ENCODE results near the gene CYP3A5. TPM values are rescaled to one million over a fixed set of nuclear protein-coding genes. Genes with fewer than 3 reads are reported as not detected.

CYP3A5 gene
- total and polyA plus RNA-seq, 2 of the 4 experiments (the other 2 are of a cell fraction) = not detected

GRCh38 chr7:99719996-99720769, 40.4 kb upstream of the CYP3A5 start:
- no peak for ATAC-seq (ENCODE audit: low read depth)
- POLR2A ChIA-PET (ENCODE audit: unreplicated experiment) = no interaction called here
- Histone ChIP-seq H3K4ac (ENCODE audit: low read depth, low read length) (no peak overlapping the region), H3K36me3 (ENCODE audit: control insufficient read depth, insufficient read depth, low read length) (no peaks in the 10 kb centered on the region), H3K27me3 (ENCODE audit: control insufficient read depth, insufficient read depth, low read length) (peaks cover 2% of the 10 kb centered on the region), H2BK5ac (ENCODE audit: low read depth, low read length, poor library complexity, severe bottlenecking) (no peak overlapping the region), H3K18ac (ENCODE audit: low read depth, low read length) (no peak overlapping the region), H4K8ac (ENCODE audit: low read depth in 2 of 2, low read length in 2 of 2) (no peak overlapping the region), H3K9me3 (ENCODE audit: control insufficient read depth, insufficient read depth, low read length) (no peaks in the 10 kb centered on the region), H3K79me1 (ENCODE audit: low read depth in 1 of 2, low read length in 2 of 2) (no peaks in the 10 kb centered on the region), H4K20me1 (ENCODE audit: insufficient read depth, low read length) (no peaks in the 10 kb centered on the region), H3K4me1 (ENCODE audit: control insufficient read depth, insufficient read depth, low read length) (no peaks in the 10 kb centered on the region), H3K23ac (ENCODE audit: low read depth, low read length) (no peak overlapping the region), H2AFZ (replicated peaks; ENCODE audit: low read length, poor library complexity) (no peak overlapping the region), H3K56ac (ENCODE audit: extremely low read depth, insufficient read depth, low read length) (no peak overlapping the region), H2AK9ac (replicated peaks; ENCODE audit: low read depth, low read length, poor library complexity) (no peak overlapping the region), H2AK5ac (ENCODE audit: low read depth, low read length) (no peak overlapping the region), H3K9ac (ENCODE audit: low read depth, low read length) (no peak overlapping the region), H3K4me2 (ENCODE audit: low read depth, low read length) (no peak overlapping the region), H3K9me1 (ENCODE audit: insufficient read depth, low read length) (no peaks in the 10 kb centered on the region), H3K27ac (ENCODE audit: insufficient read depth, low read length) (no peak overlapping the region), H2BK20ac (ENCODE audit: low read depth, low read length) (no peak overlapping the region), H2BK120ac (ENCODE audit: low read depth, low read length) (no peak overlapping the region), H3K14ac (replicated peaks; ENCODE audit: low read depth, low read length) (no peak overlapping the region), H2BK15ac (ENCODE audit: low read depth, low read length) (no peak overlapping the region), H3K4me3 (ENCODE audit: insufficient read depth, low read depth, low read length) (no peak overlapping the region), H4K5ac (ENCODE audit: low read depth, low read length) (no peak overlapping the region), H4K91ac (ENCODE audit: insufficient read depth, low read depth, low read length) (no peak overlapping the region)
- in situ Hi-C loops (cut with MboI; ENCODE audit: low sequenced_read_pairs) = no loop called here
- intact Hi-C loops (cut with micrococcal nuclease) = no loop called here
- BruUV-seq (replicated peaks) = no TSS peak
- no CpG with 5 or more reads among the region's 4 CpGs for WGBS, 2 experiments (ENCODE audit: extremely low coverage in 2 of 2, insufficient read length in 1 of 2)
- CTCF ChIA-PET = no interaction called here
- no peak for DNase-seq
- dilution Hi-C loops (cut with HindIII; ENCODE audit: low sequenced_read_pairs, unreplicated experiment) = no loop called here
- TF ChIP-seq RFX5 (IDR thresholded peaks at IDR 0.05; ENCODE audit: low read depth, low read length) = no peak
- TF ChIP-seq CEBPB (IDR thresholded peaks at IDR 0.05; ENCODE audit: low read depth, low read length) = no peak
- no peak for TF ChIP-seq POLR2A (IDR thresholded peaks at IDR 0.05; ENCODE audit: low read depth, low read length)
- no peak for TF ChIP-seq BHLHE40 (IDR thresholded peaks at IDR 0.05; ENCODE audit: low read depth, low read length)
- no peak for TF ChIP-seq FOS (IDR thresholded peaks at IDR 0.05; ENCODE audit: low read depth, low read length)
- no peak for TF ChIP-seq MAFK (IDR thresholded peaks at IDR 0.05; ENCODE audit: low read depth, low read length)
- TF ChIP-seq MAZ (IDR thresholded peaks at IDR 0.05; ENCODE audit: borderline replicate concordance, low read depth, low read length) = no peak
- TF ChIP-seq RAD21 (IDR thresholded peaks at IDR 0.05; ENCODE audit: low read length) = no peak
- no peak for TF ChIP-seq MXI1 (IDR thresholded peaks at IDR 0.05; ENCODE audit: borderline replicate concordance, low read depth, low read length)
- no peak for TF ChIP-seq SMC3 (IDR thresholded peaks at IDR 0.05; ENCODE audit: low read depth, low read length)
- TF ChIP-seq, protein P1, sequence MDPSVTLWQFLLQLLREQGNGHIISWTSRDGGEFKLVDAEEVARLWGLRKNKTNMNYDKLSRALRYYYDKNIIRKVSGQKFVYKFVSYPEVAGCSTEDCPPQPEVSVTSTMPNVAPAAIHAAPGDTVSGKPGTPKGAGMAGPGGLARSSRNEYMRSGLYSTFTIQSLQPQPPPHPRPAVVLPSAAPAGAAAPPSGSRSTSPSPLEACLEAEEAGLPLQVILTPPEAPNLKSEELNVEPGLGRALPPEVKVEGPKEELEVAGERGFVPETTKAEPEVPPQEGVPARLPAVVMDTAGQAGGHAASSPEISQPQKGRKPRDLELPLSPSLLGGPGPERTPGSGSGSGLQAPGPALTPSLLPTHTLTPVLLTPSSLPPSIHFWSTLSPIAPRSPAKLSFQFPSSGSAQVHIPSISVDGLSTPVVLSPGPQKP (IDR thresholded peaks at IDR 0.05; ENCODE audit: borderline replicate concordance, low read depth, low read length) = no peak
- no peak for TF ChIP-seq USF2 (IDR thresholded peaks at IDR 0.05; ENCODE audit: low read depth, low read length)
- no peak for TF ChIP-seq NFE2L2 (IDR thresholded peaks at IDR 0.05; ENCODE audit: low read depth, low read length)
- no peak for TF ChIP-seq RCOR1 (IDR thresholded peaks at IDR 0.05; ENCODE audit: insufficient replicate concordance, low read length)

Data from IMR-90 (cell line).